Loucy (cell line): ENCODE measurements around the gene MCC.

Experiments
- H2AFZ ChIP-seq: fragments of 200-600 bp; sonication (generic); 2 replicates; pipeline ENCODE4 v1.6.0; 2016; ENCODE audit warnings: antibody characterized with exemption, mild to moderate bottlenecking, low read length, moderate library complexity
- H3F3A ChIP-seq: fragments of 200-600 bp; 2 replicates; pipeline ENCODE4 v1.6.0; 2016; ENCODE audit warnings: antibody characterized with exemption, low read depth, mild to moderate bottlenecking
- H3K27me3 ChIP-seq: fragments of 200-600 bp; sonication (generic); 2 replicates; pipeline ENCODE4 v1.6.1; 2014; ENCODE audit warnings: low read length, mild to moderate bottlenecking; ENCODE audit not compliant: insufficient read depth, poor library complexity, severe bottlenecking
- H3K36me3 ChIP-seq: fragments of 200-600 bp; sonication (generic); 2 replicates; pipeline ENCODE4 v1.6.1; 2016; ENCODE audit warnings: low read length; ENCODE audit not compliant: insufficient read depth
- H3K4me1 ChIP-seq: fragments of 200-600 bp; sonication (generic); 2 replicates; pipeline ENCODE4 v1.5.1; 2014; ENCODE audit warnings: low read length, mild to moderate bottlenecking; ENCODE audit not compliant: insufficient read depth, poor library complexity, severe bottlenecking
- H3K4me2 ChIP-seq: fragments of 200-600 bp; sonication (generic); 2 replicates; pipeline ENCODE4 v1.6.0; 2014; ENCODE audit warnings: antibody characterized with exemption, low read length, low read depth, mild to moderate bottlenecking; ENCODE audit not compliant: poor library complexity, severe bottlenecking
- H3K4me3 ChIP-seq: fragments of 200-600 bp; sonication (generic); 2 replicates; pipeline ENCODE4 v1.5.1; 2014; ENCODE audit warnings: low read length, mild to moderate bottlenecking, mixed read lengths; ENCODE audit not compliant: poor library complexity, severe bottlenecking
- H3K79me2 ChIP-seq: fragments of 200-600 bp; sonication (generic); 2 replicates; pipeline ENCODE4 v1.6.1; 2014; ENCODE audit warnings: low read length; ENCODE audit not compliant: insufficient read depth
- H3K9ac ChIP-seq: fragments of 200-600 bp; sonication (generic); 2 replicates; pipeline ENCODE4 v1.6.0; 2014; ENCODE audit warnings: mild to moderate bottlenecking, low read depth, low read length, moderate library complexity; ENCODE audit not compliant: poor library complexity, severe bottlenecking
- H3K9me2 ChIP-seq: fragments of 200-600 bp; sonication (generic); replicated peaks from 2 replicates; pipeline ENCODE4 v1.6.1; 2016; ENCODE audit warnings: low read depth, low read length, mixed read lengths
- H3K9me3 ChIP-seq: fragments of 200-600 bp; sonication (generic); 2 replicates; pipeline ENCODE4 v1.6.1; 2014; ENCODE audit warnings: mild to moderate bottlenecking, antibody characterized with exemption, low read length, low read depth; ENCODE audit not compliant: insufficient read depth
- H4K20me1 ChIP-seq: fragments of 200-600 bp; sonication (generic); 2 replicates; pipeline ENCODE4 v1.6.0; 2014; ENCODE audit warnings: antibody characterized with exemption, low read length, mild to moderate bottlenecking; ENCODE audit not compliant: insufficient read depth, poor library complexity, severe bottlenecking
- EZH2phosphoT487 ChIP-seq: fragments of 200-600 bp; IDR thresholded peaks from 2 replicates; pipeline ENCODE4 v1.6.1; 2018; ENCODE audit warnings: antibody characterized with exemption, mild to moderate bottlenecking, moderate library complexity, borderline replicate concordance
- TF ChIP-seq, protein P1 (sequence below): fragments of 200-600 bp; sonication (generic); conservative IDR thresholded peaks from 2 replicates; pipeline ENCODE4 v1.5.1; 2014; ENCODE audit warnings: mild to moderate bottlenecking, antibody characterized with exemption, low read length

Gene MCC

DNA sequence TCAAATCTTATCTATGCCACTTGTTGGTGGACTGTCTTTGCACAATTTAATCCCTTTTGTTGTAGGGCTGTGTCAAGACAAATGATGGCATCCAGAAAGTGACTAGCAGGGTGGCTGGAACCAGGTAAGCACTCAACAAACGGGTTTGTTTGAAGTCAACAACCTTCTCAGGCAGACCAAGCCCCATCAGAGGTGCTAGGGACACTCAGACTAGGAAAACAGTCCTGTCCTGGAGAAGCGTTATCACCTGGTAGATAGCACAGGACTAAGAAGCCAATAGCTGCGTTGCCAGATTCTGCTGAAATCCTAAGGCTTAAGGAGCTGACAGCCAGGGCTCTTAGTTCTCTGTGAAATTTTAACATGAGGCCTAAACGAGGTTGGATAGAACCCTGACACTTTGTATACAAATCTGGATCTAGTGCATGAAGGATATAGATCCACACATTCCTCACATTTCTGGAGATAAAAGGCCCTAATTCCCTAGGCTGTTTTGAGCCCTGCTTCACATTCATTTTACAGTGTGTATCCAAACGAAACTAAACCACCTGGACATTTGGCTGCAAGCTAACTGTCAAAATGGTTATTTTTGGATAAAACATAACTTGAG is 331.9 kb downstream of the MCC start:
- peaks cover 3% of the 10 kb centered on the region for H3K4me1 ChIP-seq
- no peak overlapping the region for H3K9ac ChIP-seq
- H3K4me3 ChIP-seq = no peak overlapping the region
- H3K36me3 ChIP-seq = no peaks in the 10 kb centered on the region
- H4K20me1 ChIP-seq = no peaks in the 10 kb centered on the region
- H3K9me2 ChIP-seq = no peaks in the 10 kb centered on the region
- H3K27me3 ChIP-seq = no peaks in the 10 kb centered on the region
- no peak overlapping the region for H3K4me2 ChIP-seq
- H3K9me3 ChIP-seq = no peaks in the 10 kb centered on the region
- no peaks in the 10 kb centered on the region for H3K79me2 ChIP-seq
- no peaks in the 10 kb centered on the region for H3F3A ChIP-seq
- no peak overlapping the region for H2AFZ ChIP-seq
- TF ChIP-seq EZH2phosphoT487 = no peak
- TF ChIP-seq, protein P1, sequence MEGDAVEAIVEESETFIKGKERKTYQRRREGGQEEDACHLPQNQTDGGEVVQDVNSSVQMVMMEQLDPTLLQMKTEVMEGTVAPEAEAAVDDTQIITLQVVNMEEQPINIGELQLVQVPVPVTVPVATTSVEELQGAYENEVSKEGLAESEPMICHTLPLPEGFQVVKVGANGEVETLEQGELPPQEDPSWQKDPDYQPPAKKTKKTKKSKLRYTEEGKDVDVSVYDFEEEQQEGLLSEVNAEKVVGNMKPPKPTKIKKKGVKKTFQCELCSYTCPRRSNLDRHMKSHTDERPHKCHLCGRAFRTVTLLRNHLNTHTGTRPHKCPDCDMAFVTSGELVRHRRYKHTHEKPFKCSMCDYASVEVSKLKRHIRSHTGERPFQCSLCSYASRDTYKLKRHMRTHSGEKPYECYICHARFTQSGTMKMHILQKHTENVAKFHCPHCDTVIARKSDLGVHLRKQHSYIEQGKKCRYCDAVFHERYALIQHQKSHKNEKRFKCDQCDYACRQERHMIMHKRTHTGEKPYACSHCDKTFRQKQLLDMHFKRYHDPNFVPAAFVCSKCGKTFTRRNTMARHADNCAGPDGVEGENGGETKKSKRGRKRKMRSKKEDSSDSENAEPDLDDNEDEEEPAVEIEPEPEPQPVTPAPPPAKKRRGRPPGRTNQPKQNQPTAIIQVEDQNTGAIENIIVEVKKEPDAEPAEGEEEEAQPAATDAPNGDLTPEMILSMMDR = no peak

GRCh38 chr5:113153512-113154097 is 334.6 kb downstream of the MCC start:
- no peaks in the 10 kb centered on the region for H4K20me1 ChIP-seq
- no peaks in the 10 kb centered on the region for H3K27me3 ChIP-seq
- no peak overlapping the region for H3K4me3 ChIP-seq
- TF ChIP-seq, protein P1 = no peak
- no peak for TF ChIP-seq EZH2phosphoT487
- H2AFZ ChIP-seq = no peak overlapping the region
- H3K79me2 ChIP-seq = no peaks in the 10 kb centered on the region
- H3F3A ChIP-seq = no peaks in the 10 kb centered on the region
- no peaks in the 10 kb centered on the region for H3K36me3 ChIP-seq
- no peaks in the 10 kb centered on the region for H3K9me3 ChIP-seq
- H3K9ac ChIP-seq = no peak overlapping the region
- no peak overlapping the region for H3K4me2 ChIP-seq
- no peaks in the 10 kb centered on the region for H3K4me1 ChIP-seq
- no peaks in the 10 kb centered on the region for H3K9me2 ChIP-seq

- Histone ChIP-seq H4K20me1 (no peaks in the 10 kb centered on the region), H3K4me3 (no peak overlapping the region), H3K4me1 (no peaks in the 10 kb centered on the region), H3K9ac (no peak overlapping the region), H3K9me2 (no peaks in the 10 kb centered on the region), H3K27me3 (no peaks in the 10 kb centered on the region), H3K79me2 (no peaks in the 10 kb centered on the region), H3K4me2 (no peak overlapping the region), H3K36me3 (no peaks in the 10 kb centered on the region), H2AFZ (no peak overlapping the region), H3K9me3 (no peaks in the 10 kb centered on the region), H3F3A (no peaks in the 10 kb centered on the region)
- TF ChIP-seq EZH2phosphoT487 = no peak
- TF ChIP-seq, protein P1 = no peak
Observed at GRCh38 chr5:113152380-113152740, 335.9 kb downstream of the MCC start.
